CD8-positive, alpha-beta memory T cell (primary cell): ENCODE data around the gene GATAD2B. TPM values are rescaled to one million over a fixed set of nuclear protein-coding genes. Genes with fewer than 3 reads are reported as not detected.

ENCODE experiments used
- CTCF ChIA-PET: fragments of 350-600 bp; sonication (Branson Sonifier 250); formaldehyde crosslinking; loops from one replicate; lab custom pipeline; 2021; ENCODE audit warnings: antibody characterized with exemption; lab: Charles Lee
- POLR2A ChIA-PET: fragments of 350-600 bp; sonication (Branson Sonifier 250); formaldehyde crosslinking; loops from one replicate; lab custom pipeline; 2021; ENCODE audit warnings: antibody characterized with exemption; lab: Charles Lee
- DNase-seq, 5 donors: peaks; one replicate each; pipeline versions ENCODE4 v3.0.0 to v3.0.0-alpha.2; 2020 to 2022; ENCODE audit warnings: mixed read lengths in 1 of 5
- H3K27ac ChIP-seq: one replicate; pipeline ENCODE4 v1.7.0; 2013; ENCODE audit warnings: low read depth, mild to moderate bottlenecking, low read length, moderate library complexity
- H3K27me3 ChIP-seq: 2 replicates; pipeline ENCODE4 v1.7.0; 2013; ENCODE audit warnings: low read length, mild to moderate bottlenecking; ENCODE audit not compliant: insufficient read depth, poor library complexity, severe bottlenecking
- H3K36me3 ChIP-seq: 2 replicates; pipeline ENCODE4 v1.7.0; 2013; ENCODE audit warnings: mild to moderate bottlenecking, low read length, moderate library complexity; ENCODE audit not compliant: insufficient read depth
- H3K4me1 ChIP-seq: 2 replicates; pipeline ENCODE4 v1.7.0; 2013; ENCODE audit warnings: mild to moderate bottlenecking, low read length, moderate library complexity; ENCODE audit not compliant: insufficient read depth
- H3K4me3 ChIP-seq: 2 replicates; pipeline ENCODE4 v1.7.0; 2013; ENCODE audit warnings: mild to moderate bottlenecking, low read length
- H3K9me3 ChIP-seq: 2 replicates; pipeline ENCODE4 v1.7.0; 2013; ENCODE audit warnings: mild to moderate bottlenecking, low read length
- H3K27ac Mint-ChIP-seq, 8 donors: one replicate each; pipeline ENCODE4 v1.8.0; 2020 to 2021; ENCODE audit warnings: mixed read lengths in 8 of 8, mild to moderate bottlenecking in 6 of 8, inconsistent platforms in 3 of 8, moderate library complexity in 3 of 8
- H3K27me3 Mint-ChIP-seq, 2 donors: one replicate each; pipeline ENCODE4 v1.8.0; 2020 to 2021; ENCODE audit warnings: mixed read lengths in 2 of 2, mild to moderate bottlenecking in 1 of 2, moderate library complexity in 1 of 2
- H3K36me3 Mint-ChIP-seq, 3 donors: one replicate each; pipeline ENCODE4 v1.8.0; 2020 to 2021; ENCODE audit warnings: mixed read lengths in 3 of 3, inconsistent platforms in 1 of 3, mild to moderate bottlenecking in 1 of 3
- H3K4me1 Mint-ChIP-seq, 3 donors: one replicate each; pipeline ENCODE4 v1.8.0; 2020 to 2021; ENCODE audit warnings: mixed read lengths in 3 of 3, inconsistent platforms in 1 of 3, mild to moderate bottlenecking in 1 of 3
- H3K4me3 Mint-ChIP-seq, 7 donors: one replicate each; pipeline ENCODE4 v1.8.0; 2020 to 2021; ENCODE audit warnings: mixed read lengths in 7 of 7, mild to moderate bottlenecking in 6 of 7, moderate library complexity in 4 of 7, inconsistent platforms in 2 of 7
- H3K9me3 Mint-ChIP-seq, 5 donors: one replicate each; pipeline ENCODE4 v1.8.0; 2020 to 2022; ENCODE audit warnings: mixed read lengths in 5 of 5, mild to moderate bottlenecking in 3 of 5, moderate library complexity in 2 of 5, inconsistent platforms in 1 of 5
- polyA plus RNA-seq: library from polyadenylated mRNA; unstranded; fragments of 300-500 nt; fragmentation: Illumina TruSeq; gene quantifications from one replicate; pipeline ENCODE4 v1.2.3, GENCODE V29; 2021
- total RNA-seq, 2 experiments: library from RNA; stranded (reverse); gene quantifications; one replicate each; pipeline ENCODE4 v1.2.3, GENCODE V29; 2021

The GATAD2B gene
- total and polyA plus RNA-seq, 3 experiments from 2014 or later = 5.6 to 71.9 (median 64.9) TPM

DNA sequence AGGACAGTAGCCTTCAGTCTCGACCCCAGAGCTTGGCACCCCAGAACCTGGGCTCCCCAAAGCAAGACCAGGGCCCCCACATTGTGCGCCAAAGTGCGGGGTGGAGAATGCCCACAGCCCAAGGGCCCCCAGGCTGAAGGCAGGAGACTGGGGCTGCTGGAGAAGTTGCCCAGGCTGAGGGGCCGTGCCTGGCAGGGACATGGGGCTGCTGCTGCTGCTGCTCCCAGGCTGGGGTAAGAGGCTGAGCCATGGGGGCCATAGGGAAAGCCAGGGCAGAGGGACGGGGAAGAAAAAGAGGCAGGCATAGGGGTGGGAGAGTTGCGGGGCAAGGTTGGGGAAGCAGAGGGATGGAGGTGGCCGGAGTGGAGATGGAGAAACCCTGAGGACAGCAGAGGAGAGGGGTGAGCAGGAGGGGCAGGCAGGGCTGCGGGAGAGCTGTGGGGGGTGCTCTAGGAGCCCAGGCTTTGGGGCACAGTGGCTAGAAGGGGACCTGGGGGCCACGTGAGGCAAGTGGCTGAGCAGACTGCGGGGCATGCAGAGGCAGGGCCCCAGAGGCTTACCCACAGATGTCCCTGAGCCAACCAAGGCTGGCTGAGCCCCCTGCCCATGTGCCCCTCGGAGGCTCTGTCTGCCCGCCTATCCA lies 128.7 kb downstream of the GATAD2B start:
- POLR2A ChIA-PET = no interaction called here
- CTCF ChIA-PET = interaction anchor here (0.9 to 1.2 kb wide), 3 partner anchors 152 to 192 kb away, joined by 3 to 4 read pairs (median 3); partner anchors contain the start of genes DENND4B and RAB13
- no peaks in the 10 kb centered on the region for H3K36me3 ChIP-seq
- H3K27ac ChIP-seq = no peak overlapping the region
- H3K4me3 ChIP-seq = no peak overlapping the region
- Mint-ChIP-seq H3K4me1 (peaks cover 27 to 45% (median 32%) of the 10 kb centered on the region in 3 donors), H3K27me3 (peaks cover 4 to 6% of the 10 kb centered on the region in 2 donors), H3K36me3 (no peaks in the 10 kb centered on the region), H3K4me3 (peak overlapping the region in 1 of 7 donors; percentile 32), H3K9me3 (peaks cover 0 to 1% (median 0%) of the 10 kb centered on the region in 5 donors), H3K27ac (peak overlapping the region in 1 of 8 donors; percentile 54)
- H3K27me3 ChIP-seq = no peaks in the 10 kb centered on the region
- H3K4me1 ChIP-seq = peaks cover 24% of the 10 kb centered on the region
- DNase-seq = peak in 1 of 5 donors; percentile 33
- no peaks in the 10 kb centered on the region for H3K9me3 ChIP-seq

DNA sequence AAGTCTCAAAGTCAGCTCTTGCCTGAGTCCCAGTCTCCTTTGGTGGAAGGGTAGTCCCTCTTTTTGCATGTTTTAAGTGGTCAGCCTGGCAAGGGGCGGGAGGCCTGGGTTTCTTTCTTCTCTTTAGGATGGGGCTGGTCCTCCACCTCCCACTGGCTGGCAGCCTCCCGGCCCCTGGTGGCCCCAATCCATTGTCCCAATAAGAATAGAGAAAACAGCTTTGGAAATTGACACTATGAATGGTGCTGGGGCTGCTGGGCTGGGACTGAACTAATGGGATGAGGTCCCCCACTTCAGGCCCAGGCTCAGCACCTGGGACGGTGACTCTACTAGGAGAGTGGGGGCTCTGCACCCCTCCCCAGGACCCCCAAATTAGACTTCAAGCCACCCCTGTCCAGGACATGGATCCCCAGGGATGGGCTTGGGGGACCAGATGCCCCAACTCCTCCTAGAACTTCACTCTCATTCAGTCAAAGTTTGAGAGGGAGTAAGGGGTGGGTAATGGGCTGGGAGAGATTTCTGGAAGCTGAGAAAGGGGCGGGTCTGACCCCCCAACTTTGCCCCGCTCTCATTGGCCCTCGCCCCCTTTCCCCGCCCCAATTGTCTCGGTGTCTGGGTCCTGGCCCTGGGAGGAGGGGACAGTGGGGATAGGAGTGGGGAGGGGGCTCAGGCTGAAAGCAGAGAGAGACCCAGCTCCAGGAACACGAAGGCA lies 129.4 kb downstream of the GATAD2B start:
- no peaks in the 10 kb centered on the region for H3K36me3 ChIP-seq
- peaks cover 24% of the 10 kb centered on the region for H3K4me1 ChIP-seq
- H3K4me3 Mint-ChIP-seq = no peak overlapping the region
- H3K27me3 ChIP-seq = no peaks in the 10 kb centered on the region
- ChIA-PET CTCF (interaction anchor here (1.0 to 1.2 kb wide), 2 partner anchors 153 to 193 kb away, joined by 3 to 4 read pairs; partner anchors contain the start of genes DENND4B and RAB13), POLR2A (no interaction called here)
- peak overlapping the region in 2 of 8 donors; percentile 29 to 63 for H3K27ac Mint-ChIP-seq
- peaks cover 29 to 48% (median 32%) of the 10 kb centered on the region in 3 donors for H3K4me1 Mint-ChIP-seq
- H3K9me3 Mint-ChIP-seq = peaks cover 0 to 1% (median 0%) of the 10 kb centered on the region in 5 donors
- H3K9me3 ChIP-seq = no peaks in the 10 kb centered on the region
- H3K4me3 ChIP-seq = no peak overlapping the region
- H3K27ac ChIP-seq = no peak overlapping the region
- H3K27me3 Mint-ChIP-seq = peaks cover 6 to 9% of the 10 kb centered on the region in 2 donors
- no peak for DNase-seq
- H3K36me3 Mint-ChIP-seq = no peaks in the 10 kb centered on the region

DNA sequence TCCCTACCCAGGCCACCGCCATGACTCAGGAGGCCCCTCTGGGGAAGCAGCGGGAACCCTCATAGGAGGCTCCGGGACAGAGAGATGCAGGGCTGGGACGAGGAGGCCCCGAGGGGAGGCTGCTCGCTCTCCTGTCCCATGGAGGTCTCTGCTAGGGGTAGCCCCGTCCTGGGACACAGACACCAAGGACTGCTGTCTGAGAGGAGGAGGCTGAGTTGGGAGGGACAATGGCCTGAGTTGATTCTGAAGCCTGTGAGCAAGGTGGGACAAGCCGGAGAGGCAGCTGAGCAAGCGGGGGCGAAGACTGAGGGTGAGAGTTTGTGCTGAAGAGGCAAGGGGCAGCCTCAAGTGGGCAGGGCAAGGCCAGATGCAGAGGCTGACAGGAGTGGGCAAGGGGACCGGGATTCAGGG lies 130.1 kb downstream of the GATAD2B start:
- ChIA-PET CTCF (no interaction called here), POLR2A (no interaction called here)
- Histone ChIP-seq H3K36me3 (no peaks in the 10 kb centered on the region), H3K27ac (no peak overlapping the region), H3K4me3 (no peak overlapping the region), H3K27me3 (no peaks in the 10 kb centered on the region), H3K9me3 (no peaks in the 10 kb centered on the region), H3K4me1 (peaks cover 24% of the 10 kb centered on the region)
- Mint-ChIP-seq H3K9me3 (peaks cover 0 to 1% (median 0%) of the 10 kb centered on the region in 5 donors), H3K4me3 (peak overlapping the region in 1 of 7 donors; percentile 9), H3K27ac (no peak overlapping the region), H3K4me1 (peaks cover 28 to 45% (median 32%) of the 10 kb centered on the region in 3 donors), H3K36me3 (no peaks in the 10 kb centered on the region), H3K27me3 (peaks cover 13 to 15% of the 10 kb centered on the region in 2 donors)
- DNase-seq = no peak

DNA sequence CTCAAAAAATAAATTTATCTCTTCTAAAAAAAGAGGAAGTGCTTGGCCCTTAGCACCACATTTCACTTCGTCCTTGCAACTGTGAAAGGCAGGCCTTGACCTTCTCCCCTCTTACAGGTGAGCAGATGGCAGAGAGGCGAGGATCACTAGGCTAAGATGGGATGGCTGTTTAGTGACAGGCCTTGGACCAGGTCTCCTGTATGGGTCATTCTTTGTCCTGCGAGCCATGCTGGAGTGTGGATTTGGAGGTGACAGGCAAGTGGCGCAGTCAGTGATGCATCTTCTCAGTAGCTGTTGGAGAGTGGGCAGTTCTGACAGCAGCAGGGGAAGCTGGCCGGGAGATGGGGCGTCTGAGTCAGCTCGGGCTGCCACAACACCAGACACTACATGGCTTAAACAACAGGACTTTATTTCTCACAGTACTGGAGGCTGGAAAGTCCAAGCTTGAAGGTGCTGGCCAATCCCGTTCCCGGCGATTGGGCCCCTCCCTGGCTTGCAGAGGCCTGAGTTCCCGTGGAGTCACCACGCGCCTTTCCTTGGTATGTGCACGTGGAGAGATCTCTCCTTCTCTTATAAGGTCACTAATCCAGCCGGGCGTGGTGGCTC lies 131.0 kb downstream of the GATAD2B start:
- no peaks in the 10 kb centered on the region for H3K27me3 ChIP-seq
- H3K36me3 Mint-ChIP-seq = no peaks in the 10 kb centered on the region
- peaks cover 21 to 38% (median 26%) of the 10 kb centered on the region in 3 donors for H3K4me1 Mint-ChIP-seq
- H3K4me3 ChIP-seq = no peak overlapping the region
- peaks cover 13 to 17% of the 10 kb centered on the region in 2 donors for H3K27me3 Mint-ChIP-seq
- peaks cover 20% of the 10 kb centered on the region for H3K4me1 ChIP-seq
- no peaks in the 10 kb centered on the region for H3K9me3 ChIP-seq
- peaks cover 0 to 1% (median 0%) of the 10 kb centered on the region in 5 donors for H3K9me3 Mint-ChIP-seq
- CTCF ChIA-PET = interaction anchor here (0.6 to 1.7 kb wide), 3 partner anchors 192 to 480 kb away, joined by 3 to 4 read pairs (median 3); partner anchors contain the start of gene RAB13
- H3K27ac ChIP-seq = no peak overlapping the region
- POLR2A ChIA-PET = no interaction called here
- no peak for DNase-seq
- no peak overlapping the region for H3K4me3 Mint-ChIP-seq
- no peaks in the 10 kb centered on the region for H3K36me3 ChIP-seq
- H3K27ac Mint-ChIP-seq = peak overlapping the region in 1 of 8 donors; percentile 29

DNA sequence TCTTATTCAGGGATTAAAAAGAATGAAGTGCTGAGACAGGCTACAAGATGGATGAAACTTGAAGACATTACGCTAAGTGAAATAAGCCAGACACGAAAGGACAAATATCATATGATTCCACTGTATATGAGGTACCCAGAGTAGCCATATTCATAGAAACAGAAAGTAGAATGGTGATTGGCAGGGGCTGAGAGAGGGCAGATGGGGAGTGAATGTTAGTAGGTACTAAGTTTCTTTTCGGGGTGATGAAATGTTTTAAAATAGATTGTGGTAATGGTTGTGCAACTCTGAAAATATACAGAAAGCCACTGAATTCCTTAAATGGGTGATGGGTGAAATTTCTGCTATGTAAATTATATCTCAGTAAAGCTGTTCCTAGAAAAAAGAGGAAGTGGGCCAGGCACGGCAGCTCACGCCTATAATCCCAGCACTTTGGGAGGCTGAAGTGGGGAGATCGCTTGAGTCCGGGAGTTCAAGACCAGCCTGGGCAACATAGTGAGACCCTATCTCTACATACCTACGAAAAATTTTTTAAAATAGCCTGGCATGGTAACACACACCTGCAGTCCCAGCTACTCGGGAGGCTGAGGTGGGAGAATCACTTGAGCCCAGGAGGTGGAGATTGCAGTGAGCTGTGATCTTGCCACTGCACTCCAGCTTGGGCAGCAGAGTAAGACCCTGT lies 131.7 kb downstream of the GATAD2B start:
- Histone ChIP-seq H3K27me3 (no peaks in the 10 kb centered on the region), H3K4me1 (peaks cover 13% of the 10 kb centered on the region), H3K9me3 (no peaks in the 10 kb centered on the region), H3K36me3 (no peaks in the 10 kb centered on the region), H3K27ac (no peak overlapping the region), H3K4me3 (no peak overlapping the region)
- peak overlapping the region in 6 of 8 donors; percentile 8 to 64 (median 38) for H3K27ac Mint-ChIP-seq
- H3K4me3 Mint-ChIP-seq = peak overlapping the region in 2 of 7 donors; percentile 0 to 45
- POLR2A ChIA-PET = no interaction called here
- peaks cover 18 to 32% (median 22%) of the 10 kb centered on the region in 3 donors for H3K4me1 Mint-ChIP-seq
- H3K9me3 Mint-ChIP-seq = peaks cover 0 to 1% (median 0%) of the 10 kb centered on the region in 5 donors
- CTCF ChIA-PET = interaction anchor here (0.6 to 1.7 kb wide), 3 partner anchors 193 to 480 kb away, joined by 3 to 4 read pairs (median 3); partner anchors contain the start of gene RAB13
- no peaks in the 10 kb centered on the region for H3K36me3 Mint-ChIP-seq
- H3K27me3 Mint-ChIP-seq = peaks cover 13 to 20% of the 10 kb centered on the region in 2 donors
- DNase-seq = peak in 1 of 5 donors; percentile 29

DNA sequence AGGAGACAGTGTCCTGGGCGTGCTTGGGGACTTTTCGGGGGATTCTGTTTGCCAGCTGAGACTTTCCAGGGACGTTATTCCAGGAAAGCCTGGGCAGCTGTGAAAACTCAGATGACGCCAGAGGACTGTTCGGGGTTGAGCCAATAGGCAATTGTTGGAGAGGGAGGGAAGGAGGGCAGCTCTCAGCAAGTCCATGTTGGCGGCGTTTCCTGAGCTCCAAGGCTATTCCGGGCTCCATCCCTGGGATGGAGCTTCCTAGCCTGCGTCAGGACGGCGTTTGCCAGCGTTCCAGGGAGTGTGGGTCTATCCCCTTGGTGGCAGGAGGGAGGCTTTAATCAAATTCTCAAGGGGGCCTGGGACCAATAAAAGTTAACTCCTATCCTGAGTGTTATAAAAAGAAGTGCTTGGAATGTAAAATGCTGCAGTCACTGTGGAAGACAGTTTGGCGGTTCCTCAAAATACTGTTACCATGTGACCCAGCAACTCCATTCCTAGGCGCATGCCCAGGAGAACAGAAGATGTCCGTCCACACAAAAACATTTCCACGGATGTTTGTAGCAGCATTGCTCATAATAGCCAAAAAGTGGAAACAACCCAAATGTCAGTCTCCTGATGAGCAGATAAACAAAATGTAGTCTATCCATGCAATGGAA lies 132.3 kb downstream of the GATAD2B start:
- DNase-seq = no peak
- H3K4me3 ChIP-seq = no peak overlapping the region
- H3K36me3 ChIP-seq = no peaks in the 10 kb centered on the region
- H3K4me1 Mint-ChIP-seq = peaks cover 18 to 25% (median 22%) of the 10 kb centered on the region in 3 donors
- H3K27ac ChIP-seq = no peak overlapping the region
- no peaks in the 10 kb centered on the region for H3K9me3 ChIP-seq
- POLR2A ChIA-PET = no interaction called here
- H3K36me3 Mint-ChIP-seq = no peaks in the 10 kb centered on the region
- H3K27me3 ChIP-seq = no peaks in the 10 kb centered on the region
- peaks cover 12% of the 10 kb centered on the region for H3K4me1 ChIP-seq
- H3K4me3 Mint-ChIP-seq = peak overlapping the region in 1 of 7 donors; percentile 45
- peak overlapping the region in 4 of 8 donors; percentile 8 to 58 (median 16) for H3K27ac Mint-ChIP-seq
- H3K9me3 Mint-ChIP-seq = peaks cover 0 to 1% (median 0%) of the 10 kb centered on the region in 5 donors
- CTCF ChIA-PET = interaction anchor here (1.4 to 1.7 kb wide), 3 partner anchors 13 to 196 kb away, joined by 4 read pairs; partner anchors contain the start of gene RAB13
- H3K27me3 Mint-ChIP-seq = peaks cover 13 to 20% of the 10 kb centered on the region in 2 donors
